Measurements from ENCODE around the gene EXTL1. TPM values are rescaled to one million over a fixed set of nuclear protein-coding genes. Genes with fewer than 3 reads are reported as not detected.

Gene EXTL1
- total RNA-seq, 1 experiment from 2014 or later = 0.15 TPM

DNA sequence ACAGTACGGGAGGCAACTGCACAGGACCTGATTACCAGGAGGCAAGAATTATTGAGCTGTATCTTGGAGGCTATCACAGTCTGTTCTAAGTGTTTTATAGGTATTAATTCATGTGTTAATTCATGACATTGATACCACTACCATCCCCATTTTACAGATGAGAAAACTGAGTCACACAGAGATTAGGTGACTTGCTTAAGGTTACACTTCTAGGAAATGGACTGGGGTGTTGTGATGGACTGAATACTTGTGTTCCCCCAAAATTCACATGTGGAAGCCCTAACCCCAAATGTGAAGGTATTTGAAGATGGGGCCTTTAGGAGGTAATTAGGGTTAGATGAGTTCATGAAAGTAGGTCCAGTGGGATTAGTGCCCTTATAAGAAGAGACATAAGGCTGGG lies 55.9 kb downstream of the EXTL1 start:
- Histone ChIP-seq H4K20me1 (ENCODE audit: insufficient read depth) (no peaks in the 10 kb centered on the region), H2AFZ (ENCODE audit: low read depth, low read length, poor library complexity, severe bottlenecking) (no peak overlapping the region), H3K27ac (ENCODE audit: low read depth, low read length) (no peak overlapping the region), H3K4me2 (ENCODE audit: low read length) (no peak overlapping the region), H3K4me1 (ENCODE audit: control insufficient read depth in 1 of 2, insufficient read depth in 2 of 2, low read length in 2 of 2) (peaks cover 10 to 36% of the 10 kb centered on the region in 2 experiments; a peak in 3 of 4 replicates), H3K9me3 (ENCODE audit: control insufficient read depth in 1 of 2, insufficient read depth in 1 of 2, low read depth in 1 of 2, low read length in 2 of 2) (no peaks in the 10 kb centered on the region), H3K9ac (ENCODE audit: low read length) (no peak overlapping the region), H3K79me2 (ENCODE audit: insufficient read depth, low read length) (no peaks in the 10 kb centered on the region), H3K4me3 (replicated peaks in 1 of 2; ENCODE audit: low read depth in 1 of 2, low read length in 2 of 2) (no peak overlapping the region), H3K27me3 (ENCODE audit: insufficient read depth, low read length) (no peaks in the 10 kb centered on the region), H3K9me2 (ENCODE audit: insufficient read depth) (no peaks in the 10 kb centered on the region), H3K36me3 (ENCODE audit: control insufficient read depth in 1 of 2, insufficient read depth in 2 of 2, low read length in 2 of 2) (no peaks in the 10 kb centered on the region)
- ATAC-seq = no peak
- RAD21 ChIA-PET (ENCODE audit: low non-redundant PET in 1 of 2, low total read pairs in 2 of 2, uncharacterized antibody in 2 of 2, unreplicated experiment in 2 of 2) = no interaction called here
- TF ChIP-seq CBX3 (IDR thresholded peaks at IDR 0.05; ENCODE audit: low read depth) = no peak
- TF ChIP-seq ZFX (IDR thresholded peaks at IDR 0.05) = no peak
- TF ChIP-seq EZH2phosphoT487 (IDR thresholded peaks at IDR 0.05; ENCODE audit: borderline replicate concordance) = no peak
- TF ChIP-seq, protein P1, sequence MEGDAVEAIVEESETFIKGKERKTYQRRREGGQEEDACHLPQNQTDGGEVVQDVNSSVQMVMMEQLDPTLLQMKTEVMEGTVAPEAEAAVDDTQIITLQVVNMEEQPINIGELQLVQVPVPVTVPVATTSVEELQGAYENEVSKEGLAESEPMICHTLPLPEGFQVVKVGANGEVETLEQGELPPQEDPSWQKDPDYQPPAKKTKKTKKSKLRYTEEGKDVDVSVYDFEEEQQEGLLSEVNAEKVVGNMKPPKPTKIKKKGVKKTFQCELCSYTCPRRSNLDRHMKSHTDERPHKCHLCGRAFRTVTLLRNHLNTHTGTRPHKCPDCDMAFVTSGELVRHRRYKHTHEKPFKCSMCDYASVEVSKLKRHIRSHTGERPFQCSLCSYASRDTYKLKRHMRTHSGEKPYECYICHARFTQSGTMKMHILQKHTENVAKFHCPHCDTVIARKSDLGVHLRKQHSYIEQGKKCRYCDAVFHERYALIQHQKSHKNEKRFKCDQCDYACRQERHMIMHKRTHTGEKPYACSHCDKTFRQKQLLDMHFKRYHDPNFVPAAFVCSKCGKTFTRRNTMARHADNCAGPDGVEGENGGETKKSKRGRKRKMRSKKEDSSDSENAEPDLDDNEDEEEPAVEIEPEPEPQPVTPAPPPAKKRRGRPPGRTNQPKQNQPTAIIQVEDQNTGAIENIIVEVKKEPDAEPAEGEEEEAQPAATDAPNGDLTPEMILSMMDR (IDR thresholded peaks at IDR 0.05 in 2 of 3, conservative IDR thresholded peaks at IDR 0.05 in 1 of 3; ENCODE audit: borderline replicate concordance in 1 of 3, insufficient read depth in 1 of 3, low read depth in 2 of 3, low read length in 2 of 3) = no peak
- TF ChIP-seq SIN3A (IDR thresholded peaks at IDR 0.05; ENCODE audit: low read depth) = no peak
- no peak for TF ChIP-seq YY1 (IDR thresholded peaks at IDR 0.05; ENCODE audit: extremely low read depth, insufficient replicate concordance, low read depth, low read length)
- no peak for TF ChIP-seq TCF7L2 (IDR thresholded peaks at IDR 0.05; ENCODE audit: borderline replicate concordance, extremely low read depth, insufficient read depth, insufficient read length)
- no peak for TF ChIP-seq ELF1 (IDR thresholded peaks at IDR 0.05; ENCODE audit: borderline replicate concordance, low read depth)
- no peak for TF ChIP-seq POLR2AphosphoS5 (IDR thresholded peaks at IDR 0.05; ENCODE audit: low read depth, low read length)
- no peak for TF ChIP-seq JUND (IDR thresholded peaks at IDR 0.05)
- no peak for TF ChIP-seq SRF (IDR thresholded peaks at IDR 0.05; ENCODE audit: low read depth)
- no peak for TF ChIP-seq ZBTB33 (IDR thresholded peaks at IDR 0.05; ENCODE audit: extremely low read depth, insufficient replicate concordance, low read length)
- no peak for TF ChIP-seq EGR1 (IDR thresholded peaks at IDR 0.05; ENCODE audit: low read depth)
- no peak for TF ChIP-seq CEBPB (IDR thresholded peaks at IDR 0.05; ENCODE audit: low read depth)
- no peak for TF ChIP-seq REST (IDR thresholded peaks at IDR 0.05; ENCODE audit: low read depth)
- no peak for TF ChIP-seq FOSL1 (IDR thresholded peaks at IDR 0.05; ENCODE audit: low read depth)
- TF ChIP-seq RAD21 (IDR thresholded peaks at IDR 0.05; ENCODE audit: low read depth) = no peak
- no peak for TF ChIP-seq POLR2A (IDR thresholded peaks at IDR 0.05; ENCODE audit: borderline replicate concordance, extremely low read depth, insufficient read depth, insufficient read length)
- TF ChIP-seq, protein P2, sequence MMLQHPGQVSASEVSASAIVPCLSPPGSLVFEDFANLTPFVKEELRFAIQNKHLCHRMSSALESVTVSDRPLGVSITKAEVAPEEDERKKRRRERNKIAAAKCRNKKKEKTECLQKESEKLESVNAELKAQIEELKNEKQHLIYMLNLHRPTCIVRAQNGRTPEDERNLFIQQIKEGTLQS (IDR thresholded peaks at IDR 0.05) = no peak
- POLR2A ChIA-PET = no interaction called here
- CTCF ChIA-PET = no interaction called here
- no TSS peak for BruUV-seq (replicated peaks)
- no peak for DNase-seq (ENCODE audit: low read depth, low spot score)
- intact Hi-C loops (cut with micrococcal nuclease) = no loop called here
